Renal cortex interstitium (tissue), 11 donors: ENCODE results near the gene PPIF. TPM values are rescaled to one million over a fixed set of nuclear protein-coding genes. Genes with fewer than 3 reads are reported as not detected.
"Not testable (repeated sequence)": the region's sequence is repeated elsewhere in the genome, so short reads cannot be mapped to it uniquely, and the experiment has no call there.

Experiments used
- DNase-seq, 11 donors: peaks; one replicate each; pipeline ENCODE4 v3.0.0-alpha.2; 2013; ENCODE audit warnings: low read depth in 9 of 11, low spot score in 4 of 11; ENCODE audit errors: extremely low read depth in 1 of 11
- polyA plus RNA-seq, 3 donors: library from polyadenylated mRNA; unstranded; fragments of 120-200 nt; gene quantifications; one replicate each; pipeline ENCODE4 v1.2.1, GENCODE V29; 2013; ENCODE audit not compliant: insufficient read length in 3 of 3

The PPIF gene
- polyA plus RNA-seq, 3 donors = 56.9 to 71.6 (median 66.1) TPM

DNA sequence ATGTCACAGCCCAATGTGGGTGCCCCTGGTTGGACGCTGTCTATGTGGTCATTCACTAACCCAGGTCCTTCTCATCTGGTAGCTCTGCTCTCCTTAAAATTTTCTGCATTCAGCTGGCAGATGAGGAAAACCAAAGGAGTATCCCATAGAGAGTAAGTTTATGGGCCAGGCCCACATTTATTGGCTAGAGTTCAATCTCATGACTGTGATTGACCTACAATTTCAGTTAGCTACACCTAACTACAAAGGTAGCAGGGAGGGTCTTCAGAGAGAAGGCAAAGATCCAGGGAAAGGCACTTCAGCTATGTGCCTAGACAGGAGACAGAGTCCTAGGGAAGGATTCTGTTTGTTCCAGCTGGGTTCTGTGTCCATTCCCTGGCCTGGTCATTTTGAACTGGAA, 23.7 kb upstream of the PPIF start:
- no peak for DNase-seq

DNA sequence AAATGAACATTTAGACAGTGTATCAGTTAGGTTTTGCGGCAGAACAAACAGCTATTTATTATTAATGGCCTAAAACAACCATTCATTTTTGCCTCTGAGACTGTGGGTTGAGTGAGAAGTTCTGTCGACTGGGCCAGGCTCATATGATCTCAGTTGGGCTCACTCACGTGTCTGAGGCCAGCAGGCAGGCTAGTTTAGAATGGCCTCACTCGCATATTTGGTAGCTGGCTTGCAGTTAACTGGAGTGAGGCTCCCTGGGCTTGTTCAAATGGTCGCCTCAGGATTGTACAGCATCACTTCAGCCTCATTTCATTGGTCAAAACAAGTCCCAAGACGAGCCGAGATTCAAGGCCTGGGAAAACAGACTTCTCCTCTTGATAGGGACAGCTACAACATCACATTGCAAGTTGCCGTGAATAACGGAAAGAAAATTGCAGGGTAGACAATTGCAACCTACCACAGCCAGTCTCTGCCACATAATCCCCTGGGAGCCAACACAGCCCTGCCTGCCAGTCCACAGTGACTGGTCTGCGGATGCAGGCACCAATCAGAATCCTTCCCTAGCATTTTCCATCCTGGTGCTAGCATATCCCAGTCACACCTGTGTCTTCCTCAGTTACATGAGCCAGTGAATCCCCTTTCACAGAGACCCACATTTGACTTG, 23.1 kb upstream of the PPIF start:
- no peak for DNase-seq

DNA sequence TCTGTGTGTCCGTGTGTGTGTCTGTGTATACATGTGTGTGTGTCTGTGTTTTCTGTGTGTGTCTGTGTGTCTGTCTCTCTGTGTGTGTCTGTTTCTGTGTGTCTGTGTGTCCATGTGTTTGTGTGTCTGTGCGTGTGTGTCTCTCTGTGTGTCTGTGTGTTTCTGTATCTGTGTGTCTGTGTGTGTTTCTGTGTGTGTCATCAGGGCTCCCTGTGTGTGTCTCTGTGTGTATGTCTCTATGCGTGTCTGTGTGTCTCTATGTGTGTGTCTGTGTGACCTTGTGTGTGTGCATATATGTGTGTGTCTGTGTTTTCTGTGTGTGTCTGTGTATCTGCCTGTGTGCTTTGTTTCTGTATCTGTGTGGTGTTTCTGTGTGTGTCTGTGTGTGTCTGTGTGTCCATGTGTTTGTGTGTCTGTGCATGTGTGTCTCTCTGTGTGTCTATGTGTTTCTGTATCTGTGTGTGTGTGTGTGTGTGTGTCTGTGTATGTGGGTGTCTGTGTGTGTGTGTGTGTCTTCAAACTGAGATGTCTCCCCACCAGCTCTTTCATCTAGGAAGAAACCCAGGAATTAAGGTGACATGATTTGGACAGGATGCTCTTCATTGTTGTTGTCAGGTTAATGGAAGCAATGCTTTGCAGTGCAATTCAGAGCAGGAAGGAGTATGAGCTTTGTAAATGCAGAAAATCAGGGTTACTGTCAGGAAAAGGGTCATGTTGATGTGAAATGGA, 20.7 kb upstream of the PPIF start:
- no peak for DNase-seq

DNA sequence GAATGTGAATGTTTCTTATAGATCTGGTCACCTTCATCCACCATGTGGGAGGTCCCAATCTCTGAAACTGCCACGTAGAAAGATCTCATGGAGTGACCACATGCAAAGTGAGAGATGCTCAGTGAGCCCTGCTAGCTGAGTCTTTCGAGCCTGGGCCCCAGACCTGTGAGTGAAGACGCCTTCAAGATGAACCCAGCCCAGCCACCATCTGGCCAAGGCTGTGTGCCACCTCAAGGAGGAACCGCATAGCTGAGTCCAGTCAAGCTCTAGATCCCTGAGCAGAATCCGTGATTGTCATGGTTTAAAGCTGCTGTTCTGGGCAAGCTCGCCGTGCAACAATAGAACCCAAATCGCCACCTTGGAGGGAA, 20.2 kb upstream of the PPIF start:
- no peak for DNase-seq

DNA sequence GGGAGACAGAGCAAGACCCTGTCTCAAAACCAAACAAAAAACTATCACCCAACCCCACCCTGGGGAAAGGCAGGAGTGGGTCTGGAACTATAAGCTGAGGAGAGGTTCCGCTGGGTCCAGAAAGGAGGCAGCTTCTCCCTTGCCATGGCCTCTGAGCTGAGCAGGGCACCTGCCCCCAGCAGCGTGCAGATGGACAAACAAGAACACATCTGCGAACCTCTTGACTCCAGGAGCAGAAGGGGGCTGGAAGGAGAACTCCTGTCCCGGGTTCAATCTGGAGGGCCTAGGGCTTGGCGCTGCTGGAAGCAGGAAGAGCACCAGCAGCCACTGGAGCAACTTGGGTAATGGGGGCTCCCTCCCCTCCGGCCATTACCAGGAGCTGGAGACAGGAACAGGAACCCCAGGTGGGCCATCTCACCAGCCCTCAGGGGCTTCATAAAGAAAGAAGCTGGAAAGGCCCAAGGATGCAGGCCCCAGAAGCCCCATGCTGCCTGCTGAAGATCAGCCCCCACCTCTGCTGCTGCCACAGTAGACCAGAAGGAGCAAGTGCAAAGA, 19.0 kb upstream of the PPIF start:
- no peak for DNase-seq

DNA sequence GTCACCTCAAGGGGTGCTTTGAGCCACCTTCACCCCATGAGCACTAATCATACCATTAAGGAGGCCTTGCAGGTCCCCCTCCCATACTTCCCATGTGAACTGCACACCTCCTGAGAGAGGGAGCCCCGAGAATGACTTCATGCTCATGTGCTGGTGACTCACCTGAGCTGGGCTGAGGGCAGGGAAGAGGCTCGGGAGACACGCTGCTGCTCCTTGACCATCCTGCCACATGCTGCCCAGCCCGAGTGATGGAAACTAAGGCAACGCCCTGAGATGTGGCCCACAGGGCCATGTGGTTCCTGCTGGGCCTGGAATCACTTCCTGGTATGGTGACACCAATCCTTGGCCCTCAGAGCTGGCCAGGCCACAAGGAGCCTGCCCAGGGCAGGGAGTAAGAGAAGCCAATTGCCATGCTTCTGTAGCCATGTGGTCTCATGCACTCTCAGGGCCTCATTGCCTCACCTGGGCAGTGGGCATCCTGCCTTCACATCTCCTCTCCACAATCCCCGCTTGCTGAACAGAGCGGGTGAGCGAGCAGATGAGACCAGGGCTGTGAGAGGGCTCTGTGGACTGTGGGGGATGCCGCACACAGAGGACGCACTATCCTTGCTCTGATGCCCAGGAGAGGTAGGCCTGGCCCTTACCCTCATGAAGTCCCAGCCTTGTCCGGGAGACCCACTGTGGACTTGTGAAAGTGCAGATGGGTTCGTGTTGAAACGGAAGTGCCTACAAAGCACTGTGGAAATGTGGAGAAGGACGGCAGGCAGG, 18.3 kb upstream of the PPIF start:
- no peak for DNase-seq

DNA sequence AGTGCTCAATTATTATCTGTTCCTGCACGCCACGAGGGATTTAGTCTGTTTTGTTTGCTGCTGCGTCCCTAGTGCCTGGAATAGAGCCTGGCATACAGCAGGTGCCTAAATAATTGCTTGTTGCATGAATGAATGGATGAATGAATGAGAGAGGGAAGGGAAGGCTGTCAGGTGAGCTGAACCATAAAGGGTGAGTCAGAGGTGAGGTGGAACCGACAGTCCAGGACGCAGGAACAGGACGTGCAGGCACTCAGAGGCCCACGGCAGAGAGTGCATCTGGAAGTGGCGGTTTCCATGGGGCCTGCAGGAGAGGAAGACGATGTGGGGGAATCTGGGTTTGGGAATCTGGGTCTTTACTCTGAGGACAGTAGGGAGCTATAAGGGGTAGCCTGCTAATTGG, 17.7 kb upstream of the PPIF start:
- DNase-seq = no peak

DNA sequence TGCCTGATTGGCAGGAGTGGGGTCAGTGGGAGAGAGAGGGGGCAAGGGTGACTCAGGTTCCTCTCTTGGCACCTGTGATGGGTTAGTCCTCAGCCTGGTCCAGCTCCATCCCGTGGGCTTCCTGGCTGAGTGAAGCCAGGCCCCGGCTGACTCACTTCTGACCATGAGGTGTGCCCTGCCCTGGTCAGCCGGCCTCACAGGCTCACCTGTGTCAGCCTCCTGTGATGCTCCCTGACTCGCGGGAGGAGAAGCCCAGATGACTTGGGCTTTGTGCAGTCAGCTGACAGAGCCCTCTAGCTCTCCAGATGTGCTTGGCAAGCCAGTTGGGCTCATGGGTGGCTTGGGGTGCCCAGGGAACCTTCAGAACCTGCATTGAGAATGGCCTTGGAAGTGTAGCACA, 16.0 kb upstream of the PPIF start:
- no peak for DNase-seq

DNA sequence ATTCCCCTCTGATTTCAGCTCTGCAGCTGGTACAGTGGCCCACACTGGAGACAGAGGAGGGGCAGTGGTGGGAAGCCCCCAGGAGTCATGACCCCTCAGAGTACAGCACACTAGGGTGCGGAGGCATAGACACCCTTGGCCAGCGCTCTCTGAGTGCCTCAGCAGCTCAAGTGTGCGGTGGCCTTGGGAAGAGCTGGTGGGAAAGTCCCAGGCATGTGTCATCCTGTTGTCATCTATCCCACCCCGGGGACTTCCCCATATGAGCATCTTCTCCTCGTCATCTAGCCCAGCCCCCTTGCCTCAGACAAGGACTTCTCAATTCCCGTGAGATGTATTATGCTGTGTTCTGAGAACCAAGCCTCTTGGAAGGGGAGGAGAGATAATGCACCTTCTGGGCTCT, 15.6 kb upstream of the PPIF start:
- DNase-seq = no peak

DNA sequence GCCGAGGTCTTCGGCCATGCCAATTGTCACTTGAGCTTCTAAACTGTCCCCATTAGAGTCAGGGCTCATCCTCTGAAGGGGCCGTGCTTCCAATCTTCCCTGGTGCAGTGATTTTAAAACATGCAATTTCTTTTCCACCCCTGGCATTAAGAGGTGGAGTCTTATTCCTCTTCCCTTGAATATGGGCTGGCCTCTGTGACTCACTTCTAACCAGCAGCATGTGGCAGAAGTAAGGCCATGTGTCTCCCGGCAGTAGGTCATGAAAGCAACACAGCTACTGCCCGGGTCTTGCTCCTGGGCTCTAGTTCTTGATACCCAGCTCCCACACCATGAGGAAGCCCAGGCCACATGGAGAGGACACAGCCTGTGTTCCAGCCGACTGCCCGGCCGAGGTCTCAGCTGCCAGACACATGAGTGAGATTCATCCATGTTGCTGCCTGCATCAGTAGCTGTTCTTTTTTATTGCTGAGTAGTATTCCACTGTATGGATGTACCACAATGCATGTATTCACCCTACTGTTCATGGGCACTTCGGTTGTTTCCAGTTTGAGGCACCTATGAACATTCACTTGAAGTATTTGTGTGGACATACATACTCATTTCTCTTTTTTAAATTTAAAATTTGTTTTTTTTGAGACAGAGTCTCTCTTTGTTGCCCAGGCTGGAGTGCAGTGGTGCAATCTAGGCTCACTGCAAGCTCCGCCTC, 14.5 kb upstream of the PPIF start:
- not testable (repeated sequence) for DNase-seq

DNA sequence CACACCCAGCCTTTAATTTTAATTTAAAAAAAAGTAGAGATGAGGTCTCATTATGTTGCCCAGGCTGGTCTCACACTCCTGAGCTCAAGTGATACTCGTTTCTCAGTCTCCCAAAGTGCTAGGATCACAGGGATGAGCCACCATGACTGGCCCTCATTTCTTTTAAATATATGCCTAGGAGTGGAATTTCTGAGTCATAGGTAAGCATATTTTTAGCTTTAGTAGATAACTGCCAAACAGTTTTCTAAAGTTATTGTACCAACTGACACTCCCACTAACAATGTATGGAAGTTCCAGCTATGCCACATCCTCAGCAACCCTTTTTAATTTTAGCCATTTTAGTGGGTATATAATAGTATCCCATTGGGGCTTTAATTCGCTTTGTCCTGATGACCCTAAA, 13.8 kb upstream of the PPIF start:
- no peak for DNase-seq

DNA sequence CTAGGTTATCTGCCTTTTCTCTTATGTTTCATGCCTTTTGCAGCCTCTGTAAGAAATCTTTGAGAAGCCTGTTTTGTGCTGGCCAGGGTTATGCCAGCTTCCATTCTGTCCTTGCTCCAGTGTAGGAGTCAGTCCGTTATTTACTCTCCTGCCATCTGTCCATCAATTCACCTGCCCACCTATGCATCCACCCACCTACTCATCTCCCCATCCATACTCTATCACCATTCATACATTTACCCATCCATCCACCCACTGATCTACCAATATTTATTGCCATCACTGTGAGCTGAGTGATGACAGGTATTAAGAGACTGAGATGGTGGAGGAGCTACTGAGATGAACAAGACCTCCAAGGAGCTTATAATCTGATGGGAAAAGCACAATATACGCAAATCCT, 12.7 kb upstream of the PPIF start:
- DNase-seq = no peak

DNA sequence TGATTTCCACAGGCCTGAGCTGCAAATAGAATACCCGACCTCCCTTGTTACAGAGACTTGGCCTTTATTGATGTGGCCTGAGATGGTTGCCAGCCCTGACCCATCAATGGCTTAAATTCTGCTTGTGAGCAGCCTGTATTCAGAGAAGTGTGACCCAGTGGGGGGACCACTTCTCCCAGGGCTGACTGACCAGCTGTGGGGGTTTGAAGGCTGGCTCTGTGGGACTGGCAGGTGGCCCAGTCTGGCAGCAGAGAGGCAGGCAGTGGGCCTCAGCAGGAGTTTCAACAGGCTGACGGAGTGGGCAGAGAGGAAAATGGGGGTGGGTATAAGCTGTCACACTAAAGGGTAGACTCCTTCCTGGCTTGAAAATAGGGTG, 12.2 kb upstream of the PPIF start:
- no peak for DNase-seq

DNA sequence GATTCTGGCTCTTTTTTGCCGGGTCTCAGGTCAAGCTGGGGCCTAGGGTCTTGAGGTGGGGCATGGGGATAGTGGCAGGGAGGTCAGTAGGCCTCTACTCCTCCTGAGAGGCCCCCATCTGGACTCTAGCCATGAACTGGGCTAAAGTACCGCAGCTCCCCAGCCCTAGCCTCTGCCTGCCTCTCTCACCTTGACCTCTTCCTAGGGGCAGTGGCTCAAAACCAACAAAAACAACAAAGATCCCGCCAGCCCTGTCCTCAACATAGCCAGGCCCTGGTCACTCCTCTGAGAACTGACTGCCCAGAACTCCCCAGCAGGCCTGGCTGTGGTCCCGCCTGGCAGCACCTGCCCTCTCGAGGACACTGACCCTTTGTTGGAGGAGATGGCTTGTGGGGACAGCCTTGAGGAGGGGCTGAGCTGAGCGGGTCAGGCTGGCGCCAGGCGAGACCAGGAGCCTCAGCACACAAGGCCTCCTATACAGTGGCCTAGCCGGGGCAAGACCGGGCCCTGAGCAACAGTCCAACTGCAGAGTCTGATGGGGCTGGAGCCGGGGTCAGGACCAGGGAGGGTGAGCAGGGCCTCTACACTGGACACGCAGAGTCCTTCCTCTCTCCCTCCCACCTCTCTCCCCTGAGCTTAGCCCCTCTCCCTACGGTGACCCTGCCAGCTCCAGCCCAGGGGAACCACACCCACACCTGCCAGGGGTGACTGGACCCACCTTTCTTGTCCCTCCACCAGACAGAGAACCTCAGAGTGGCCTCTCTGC, 11.6 kb upstream of the PPIF start:
- DNase-seq = no peak

DNA sequence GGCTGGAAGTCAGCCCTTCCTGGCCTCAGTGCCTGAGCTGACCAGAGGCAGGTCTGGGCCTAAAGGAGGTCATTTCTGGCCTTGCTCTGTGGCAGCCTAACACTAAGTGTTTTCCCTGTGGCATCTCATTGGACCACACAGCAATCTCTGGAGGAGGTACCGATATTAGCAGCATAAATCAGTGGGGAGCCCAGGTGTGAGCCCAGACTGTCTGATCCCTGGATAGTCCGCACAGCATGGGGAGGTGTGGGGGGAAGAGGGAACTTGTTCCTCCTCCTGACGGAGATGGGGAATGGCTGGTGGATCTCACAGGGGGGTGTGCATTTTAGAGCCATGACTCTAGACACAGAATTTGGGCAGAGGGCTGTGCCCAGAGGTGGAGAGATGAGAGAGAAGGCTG, 11.0 kb upstream of the PPIF start:
- DNase-seq = no peak

DNA sequence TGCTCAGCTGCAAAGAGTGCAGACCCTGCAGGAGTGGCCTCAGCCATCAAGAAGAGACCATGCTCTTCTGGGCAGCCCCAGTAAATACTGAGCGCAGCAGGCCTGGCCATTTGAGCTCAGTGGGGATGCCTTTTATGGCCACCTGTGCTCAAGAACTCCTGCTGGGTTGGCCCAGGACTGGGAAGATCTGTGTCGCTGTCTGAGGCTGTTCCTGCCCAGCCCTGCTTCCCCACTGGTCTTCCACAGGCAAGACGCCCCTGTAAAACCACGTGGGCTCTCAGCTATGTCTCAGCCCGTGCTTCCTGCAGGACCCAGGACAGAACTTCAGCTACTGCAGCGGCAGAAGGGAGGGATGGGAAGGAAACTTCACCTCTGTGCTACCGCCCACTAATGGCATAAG, 10.5 kb upstream of the PPIF start:
- no peak for DNase-seq

DNA sequence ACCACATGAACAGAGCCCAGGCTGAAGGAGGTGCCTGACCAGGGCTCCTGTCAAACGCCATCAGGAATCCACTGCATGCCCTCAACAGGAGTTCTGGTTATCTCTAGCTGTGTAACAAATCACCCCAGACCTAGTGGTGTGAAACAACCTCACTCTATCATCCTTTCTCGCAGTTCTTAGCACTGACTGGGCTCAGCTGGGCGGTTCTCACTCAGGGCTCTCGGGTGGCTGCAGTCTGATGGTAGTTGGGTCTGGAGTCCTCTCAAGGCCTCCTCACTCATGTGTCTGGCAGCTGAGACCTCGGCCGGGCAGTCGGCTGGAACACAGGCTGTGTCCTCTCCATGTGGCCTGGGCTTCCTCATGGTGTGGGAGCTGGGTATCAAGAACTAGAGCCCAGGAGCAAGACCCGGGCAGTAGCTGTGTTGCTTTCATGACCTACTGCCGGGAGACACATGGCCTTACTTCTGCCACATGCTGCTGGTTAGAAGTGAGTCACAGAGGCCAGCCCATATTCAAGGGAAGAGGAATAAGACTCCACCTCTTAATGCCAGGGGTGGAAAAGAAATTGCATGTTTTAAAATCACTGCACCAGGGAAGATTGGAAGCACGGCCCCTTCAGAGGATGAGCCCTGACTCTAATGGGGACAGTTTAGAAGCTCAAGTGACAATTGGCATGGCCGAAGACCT, 9.3 kb upstream of the PPIF start:
- not testable (repeated sequence) for DNase-seq

DNA sequence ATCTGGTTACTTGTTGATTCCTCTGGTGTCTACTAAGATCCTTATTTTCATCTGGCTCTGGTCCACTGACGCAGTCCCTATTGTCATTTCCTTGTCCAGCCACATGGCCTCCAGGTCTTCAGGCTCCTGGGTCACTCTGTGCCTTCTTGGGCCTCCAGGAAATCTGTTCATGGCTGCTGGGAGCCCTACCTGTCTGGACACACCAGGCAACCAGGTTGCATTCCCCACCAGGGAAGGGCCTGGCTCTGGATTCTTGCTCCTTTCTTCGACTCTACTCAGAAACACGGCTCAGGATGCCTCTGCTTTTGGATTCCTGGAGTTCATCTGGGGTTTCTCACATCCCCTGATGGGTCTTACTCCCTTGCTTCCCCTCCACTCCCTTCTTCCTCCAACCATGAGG, 8.0 kb upstream of the PPIF start:
- DNase-seq = no peak
